ENCODE results near the gene ZC3H12A. TPM values are rescaled to one million over a fixed set of nuclear protein-coding genes. Genes with fewer than 3 reads are reported as not detected.

The ZC3H12A gene
- total RNA-seq, 6 donors from 2014 or later: 17.6 to 55.5 (median 26.2) TPM

DNA sequence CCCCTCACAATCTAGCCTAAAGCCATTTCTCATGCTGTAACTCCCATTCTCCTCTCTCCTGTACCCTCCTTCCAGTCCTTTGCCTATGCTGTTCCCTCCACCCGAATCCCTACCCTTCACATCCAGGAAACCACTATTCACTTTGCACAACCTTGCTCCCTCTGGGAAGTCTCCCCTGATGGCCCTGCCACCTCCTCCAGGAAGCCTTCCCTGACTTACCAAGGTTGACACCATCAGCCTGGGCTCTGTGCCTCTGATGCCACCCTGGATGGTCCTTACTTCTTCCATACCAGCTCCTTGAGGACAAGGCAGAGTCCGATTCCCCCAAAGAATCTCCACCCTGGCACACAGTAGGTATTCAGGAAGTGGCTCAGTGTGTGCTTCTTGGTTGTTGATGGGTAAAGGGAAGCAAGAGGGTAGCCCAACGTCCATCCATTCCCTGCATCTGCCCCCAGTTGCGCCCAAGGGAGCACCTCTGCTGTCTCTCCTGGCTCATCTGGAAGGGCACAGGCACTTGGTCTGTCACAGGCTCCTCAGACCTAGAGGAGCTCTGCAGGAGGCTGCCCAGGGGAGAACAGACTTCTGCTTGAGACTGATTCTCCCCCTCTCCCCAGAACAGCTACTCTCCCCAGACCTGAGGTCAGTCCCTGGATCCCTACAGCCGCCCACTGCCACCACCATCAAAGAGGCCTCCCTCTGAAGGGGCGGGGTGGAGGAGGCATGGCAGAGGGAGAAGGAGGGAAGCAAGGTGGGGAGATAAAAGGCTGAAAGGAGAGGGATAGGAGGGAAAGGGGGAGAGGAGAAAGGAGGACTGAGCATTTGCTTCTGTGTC is 36.1 kb upstream of the ZC3H12A start:
- Histone ChIP-seq H3K27ac (no peak overlapping the region), H3K9me3 (no peaks in the 10 kb centered on the region), H3K27me3 (peaks cover 0 to 7% (median 0%) of the 10 kb centered on the region in 4 donors), H3K4me1 (no peaks in the 10 kb centered on the region), H3K36me3 (no peaks in the 10 kb centered on the region), H3K4me3 (no peak overlapping the region)
- 54 to 73% methylated on average over 5 to 6 of the region's 6 CpGs for WGBS, 2 donors
- DNase-seq: no peak
- no peak for ATAC-seq (ENCODE audit: low FRiP score in 2 of 2)
- no peak for TF ChIP-seq EP300 (IDR thresholded peaks at IDR 0.05)
- TF ChIP-seq CTCF (IDR thresholded peaks at IDR 0.05): no peak
- TF ChIP-seq POLR2AphosphoS5 (IDR thresholded peaks at IDR 0.05): no peak
- no peak for TF ChIP-seq POLR2A (IDR thresholded peaks at IDR 0.05)

DNA sequence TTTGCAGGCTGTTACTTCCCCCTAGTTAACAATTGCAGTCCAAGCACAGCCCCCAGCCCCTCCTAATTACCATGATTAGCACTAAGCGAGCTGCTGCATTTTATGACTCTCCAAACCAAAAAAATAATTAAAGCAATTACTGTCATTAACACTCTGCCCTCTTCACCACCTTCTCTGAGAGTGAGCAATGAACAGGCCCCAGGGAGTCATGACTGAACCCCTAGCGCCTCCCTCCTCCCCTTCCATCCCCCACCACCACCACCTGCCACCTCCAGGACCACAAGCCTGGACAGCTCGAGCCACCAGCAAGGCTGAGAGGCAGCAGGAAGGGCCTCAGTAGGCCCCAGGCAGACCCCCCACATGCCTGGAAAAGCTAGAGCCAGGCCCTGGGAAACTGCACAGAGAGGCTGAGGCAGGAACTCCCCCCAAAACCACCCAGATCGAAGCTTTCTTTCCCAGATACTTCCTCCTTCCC is 35.5 kb upstream of the ZC3H12A start:
- Histone ChIP-seq H3K27ac (no peak overlapping the region), H3K4me1 (no peaks in the 10 kb centered on the region), H3K27me3 (peaks cover 0 to 7% (median 0%) of the 10 kb centered on the region in 4 donors), H3K36me3 (no peaks in the 10 kb centered on the region), H3K4me3 (no peak overlapping the region), H3K9me3 (no peaks in the 10 kb centered on the region)
- DNase-seq: no peak
- TF ChIP-seq POLR2AphosphoS5 (IDR thresholded peaks at IDR 0.05): no peak
- 37 to 51% methylated on average over 4 of the region's 4 CpGs for WGBS, 2 donors
- no peak for ATAC-seq (ENCODE audit: low FRiP score in 2 of 2)

DNA sequence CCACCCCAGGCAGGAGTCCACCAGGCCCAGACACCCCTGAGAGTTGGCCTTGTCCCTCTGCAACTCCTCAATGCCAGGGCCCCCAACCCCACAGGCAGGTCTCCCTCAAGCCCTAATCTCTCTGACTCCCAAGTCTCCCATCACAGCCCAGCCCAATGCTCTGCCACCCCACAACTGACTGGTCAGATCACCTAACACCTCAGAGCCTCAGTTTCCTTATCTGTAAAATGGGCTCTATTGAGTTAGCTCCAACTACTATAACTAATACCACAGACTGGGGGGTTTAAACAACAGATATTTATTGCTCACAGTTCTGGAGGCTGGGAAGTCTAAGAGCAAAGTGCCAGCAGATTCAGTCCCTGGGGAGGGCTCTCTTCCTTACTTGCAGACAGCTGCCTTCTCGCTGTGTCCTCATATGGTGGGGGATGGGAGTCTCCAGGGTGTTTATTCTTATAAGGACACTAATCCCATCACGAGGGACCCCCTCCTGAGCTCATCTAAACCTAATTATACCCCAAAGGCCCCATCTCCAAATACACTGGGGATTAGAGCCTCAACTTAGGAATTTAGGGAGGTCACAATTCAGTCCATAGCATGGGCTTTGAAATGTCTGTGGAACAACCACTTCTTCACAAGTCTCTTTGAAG is 34.9 kb upstream of the ZC3H12A start:
- no peaks in the 10 kb centered on the region for H3K4me1 ChIP-seq
- no peak overlapping the region for H3K4me3 ChIP-seq
- DNase-seq (no peak), ATAC-seq (ENCODE audit: low FRiP score in 2 of 2) (no peak)
- H3K27me3 ChIP-seq: peaks cover 0 to 7% (median 0%) of the 10 kb centered on the region in 4 donors
- WGBS, 2 donors: 41 to 50% methylated on average over 2 of the region's 2 CpGs
- no peaks in the 10 kb centered on the region for H3K36me3 ChIP-seq
- no peaks in the 10 kb centered on the region for H3K9me3 ChIP-seq
- TF ChIP-seq POLR2AphosphoS5 (IDR thresholded peaks at IDR 0.05): no peak
- TF ChIP-seq CTCF (IDR thresholded peaks at IDR 0.05): no peak
- no peak for TF ChIP-seq EP300 (IDR thresholded peaks at IDR 0.05)
- TF ChIP-seq POLR2A (IDR thresholded peaks at IDR 0.05): no peak
- no peak overlapping the region for H3K27ac ChIP-seq

- Histone ChIP-seq H3K27me3 (peaks cover 0 to 4% (median 0%) of the 10 kb centered on the region in 4 donors), H3K27ac (no peak overlapping the region), H3K9me3 (no peaks in the 10 kb centered on the region), H3K36me3 (no peaks in the 10 kb centered on the region), H3K4me3 (no peak overlapping the region), H3K4me1 (no peaks in the 10 kb centered on the region)
- TF ChIP-seq EP300 (IDR thresholded peaks at IDR 0.05) (no peak), POLR2AphosphoS5 (IDR thresholded peaks at IDR 0.05) (no peak), CTCF (IDR thresholded peaks at IDR 0.05) (no peak), POLR2A (IDR thresholded peaks at IDR 0.05) (no peak)
- DNase-seq (no peak), ATAC-seq (ENCODE audit: low FRiP score in 2 of 2) (no peak)
- WGBS, 2 donors: 81 to 83% methylated on average over 10 of the region's 10 CpGs
These were observed 32.9 kb upstream of the ZC3H12A start for GRCh38 chr1:37441490-37441889.

DNA sequence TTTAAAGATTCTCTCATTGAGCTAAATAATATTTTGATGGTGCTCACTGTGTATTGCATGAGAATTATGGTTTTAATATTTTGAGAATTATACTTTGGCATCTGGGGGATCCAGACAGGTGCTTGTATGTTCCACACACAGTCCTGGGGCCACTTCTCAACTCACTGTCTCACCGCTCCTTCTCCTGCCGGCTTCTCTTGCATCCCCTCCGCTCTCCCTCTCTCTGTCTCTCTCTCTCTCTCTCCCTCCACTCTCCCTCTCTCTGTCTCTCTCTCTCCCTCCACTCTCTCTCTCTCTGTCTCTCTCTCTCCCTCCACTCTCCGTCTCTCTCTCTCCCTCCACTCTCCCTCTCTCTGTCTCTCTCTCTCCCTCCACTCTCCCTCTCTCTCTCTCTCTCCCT is 32.2 kb upstream of the ZC3H12A start:
- Histone ChIP-seq H3K27ac (no peak overlapping the region), H3K4me3 (no peak overlapping the region), H3K4me1 (no peaks in the 10 kb centered on the region), H3K27me3 (peaks cover 0 to 4% (median 0%) of the 10 kb centered on the region in 4 donors), H3K9me3 (no peaks in the 10 kb centered on the region), H3K36me3 (no peaks in the 10 kb centered on the region)
- ATAC-seq (ENCODE audit: low FRiP score in 2 of 2) (no peak), DNase-seq (no peak)
- WGBS, 2 donors: 58 to 68% methylated on average over 4 of the region's 4 CpGs
- TF ChIP-seq POLR2AphosphoS5 (IDR thresholded peaks at IDR 0.05) (no peak), POLR2A (IDR thresholded peaks at IDR 0.05) (no peak), CTCF (IDR thresholded peaks at IDR 0.05) (no peak), EP300 (IDR thresholded peaks at IDR 0.05) (no peak)
